Type B pancreatic cell (in vitro differentiated cells): ENCODE results near the gene MAP3K10. TPM values are rescaled to one million over a fixed set of nuclear protein-coding genes. Genes with fewer than 3 reads are reported as not detected.

Experiments used
- DNase-seq: peaks from one replicate; pipeline ENCODE4 v3.0.0; 2021; ENCODE audit warnings: mixed read lengths; ENCODE audit not compliant: unreplicated experiment; ENCODE audit errors: extremely low spot score
- H3K27ac Mint-ChIP-seq: 2 replicates; pipeline ENCODE4 v1.8.0; 2021; ENCODE audit warnings: mild to moderate bottlenecking, mixed read lengths
- H3K27me3 Mint-ChIP-seq: 2 replicates; pipeline ENCODE4 v1.8.0; 2021; ENCODE audit warnings: mixed read lengths
- H3K36me3 Mint-ChIP-seq: 2 replicates; pipeline ENCODE4 v1.8.0; 2021; ENCODE audit warnings: mixed read lengths
- H3K4me1 Mint-ChIP-seq: one replicate; pipeline ENCODE4 v1.8.0; 2021; ENCODE audit warnings: mixed read lengths; ENCODE audit not compliant: unreplicated experiment
- H3K4me3 Mint-ChIP-seq: 2 replicates; pipeline ENCODE4 v1.8.0; 2021; ENCODE audit warnings: mild to moderate bottlenecking, mixed read lengths
- H3K9me3 Mint-ChIP-seq: 2 replicates; pipeline ENCODE4 v1.8.0; 2021; ENCODE audit warnings: mixed read lengths
- CTCF ChIP-seq: fragments of 200-600 bp; sonication (generic); conservative IDR thresholded peaks from 2 replicates; pipeline ENCODE4 v1.5.0; 2021; ENCODE audit warnings: antibody characterized with exemption, mild to moderate bottlenecking
- total RNA-seq: library from RNA; stranded (reverse); gene quantifications from 2 replicates; pipeline ENCODE4 v1.2.1, GENCODE V29; 2021; ENCODE audit warnings: low replicate concordance

MAP3K10 gene
- total RNA-seq, 1 donor from 2014 or later = 23.4 TPM

GRCh38 chr19:40242480-40242879, 51.3 kb downstream of the MAP3K10 start:
- no peak for DNase-seq
- H3K36me3 Mint-ChIP-seq = peaks cover 4% of the 10 kb centered on the region
- H3K4me3 Mint-ChIP-seq = no peak overlapping the region
- TF ChIP-seq CTCF = no peak
- no peaks in the 10 kb centered on the region for H3K9me3 Mint-ChIP-seq
- H3K27me3 Mint-ChIP-seq = no peaks in the 10 kb centered on the region
- H3K27ac Mint-ChIP-seq = no peak overlapping the region
- H3K4me1 Mint-ChIP-seq = peaks cover 13% of the 10 kb centered on the region

GRCh38 chr19:40243181-40243580, 52.0 kb downstream of the MAP3K10 start:
- Mint-ChIP-seq H3K9me3 (no peaks in the 10 kb centered on the region), H3K36me3 (peaks cover 2% of the 10 kb centered on the region), H3K4me1 (peaks cover 13% of the 10 kb centered on the region), H3K4me3 (no peak overlapping the region), H3K27me3 (no peaks in the 10 kb centered on the region), H3K27ac (no peak overlapping the region)
- no peak for DNase-seq
- TF ChIP-seq CTCF = no peak

GRCh38 chr19:40244579-40245317, 53.5 kb downstream of the MAP3K10 start:
- no peaks in the 10 kb centered on the region for H3K27me3 Mint-ChIP-seq
- H3K9me3 Mint-ChIP-seq = no peaks in the 10 kb centered on the region
- no peak for TF ChIP-seq CTCF
- no peak for DNase-seq
- peaks cover 2% of the 10 kb centered on the region for H3K36me3 Mint-ChIP-seq
- no peak overlapping the region for H3K4me3 Mint-ChIP-seq
- peaks cover 13% of the 10 kb centered on the region for H3K4me1 Mint-ChIP-seq
- H3K27ac Mint-ChIP-seq = peak overlapping the region; percentile 46

- no peak for TF ChIP-seq CTCF
- H3K27ac Mint-ChIP-seq = peak overlapping the region; percentile 46
These were observed 54.4 kb downstream of the MAP3K10 start for GRCh38 chr19:40245506-40246128.

GRCh38 chr19:40246292-40247073, 55.3 kb downstream of the MAP3K10 start:
- no peak for DNase-seq
- Mint-ChIP-seq H3K27me3 (no peaks in the 10 kb centered on the region), H3K36me3 (peaks cover 4% of the 10 kb centered on the region), H3K4me3 (no peak overlapping the region), H3K4me1 (peaks cover 13% of the 10 kb centered on the region), H3K27ac (no peak overlapping the region), H3K9me3 (no peaks in the 10 kb centered on the region)
- no peak for TF ChIP-seq CTCF

More at GRCh38 chr19:40245506-40246128, 54.4 kb downstream of the MAP3K10 start:
- Mint-ChIP-seq H3K9me3 (no peaks in the 10 kb centered on the region), H3K27me3 (no peaks in the 10 kb centered on the region), H3K4me1 (peaks cover 13% of the 10 kb centered on the region), H3K4me3 (no peak overlapping the region), H3K36me3 (peaks cover 3% of the 10 kb centered on the region)
- DNase-seq = no peak
